DOHH2 (cell line): ENCODE results near the gene TPO.

Source experiments
- EZH2phosphoT487 ChIP-seq: fragments of 200-600 bp; sonication (generic); IDR thresholded peaks from 2 replicates; pipeline ENCODE4 v1.6.1; 2017; ENCODE audit warnings: borderline replicate concordance, mild to moderate bottlenecking, antibody characterized with exemption, low read length, moderate library complexity, mixed read lengths
- TF ChIP-seq, protein P1 (sequence below): fragments of 200-600 bp; sonication (generic); IDR thresholded peaks from one replicate; pipeline ENCODE4 v1.5.1; 2014; ENCODE audit warnings: antibody characterized with exemption, mild to moderate bottlenecking, low read depth, low read length; ENCODE audit not compliant: poor library complexity, severe bottlenecking

- TF ChIP-seq, protein P1, sequence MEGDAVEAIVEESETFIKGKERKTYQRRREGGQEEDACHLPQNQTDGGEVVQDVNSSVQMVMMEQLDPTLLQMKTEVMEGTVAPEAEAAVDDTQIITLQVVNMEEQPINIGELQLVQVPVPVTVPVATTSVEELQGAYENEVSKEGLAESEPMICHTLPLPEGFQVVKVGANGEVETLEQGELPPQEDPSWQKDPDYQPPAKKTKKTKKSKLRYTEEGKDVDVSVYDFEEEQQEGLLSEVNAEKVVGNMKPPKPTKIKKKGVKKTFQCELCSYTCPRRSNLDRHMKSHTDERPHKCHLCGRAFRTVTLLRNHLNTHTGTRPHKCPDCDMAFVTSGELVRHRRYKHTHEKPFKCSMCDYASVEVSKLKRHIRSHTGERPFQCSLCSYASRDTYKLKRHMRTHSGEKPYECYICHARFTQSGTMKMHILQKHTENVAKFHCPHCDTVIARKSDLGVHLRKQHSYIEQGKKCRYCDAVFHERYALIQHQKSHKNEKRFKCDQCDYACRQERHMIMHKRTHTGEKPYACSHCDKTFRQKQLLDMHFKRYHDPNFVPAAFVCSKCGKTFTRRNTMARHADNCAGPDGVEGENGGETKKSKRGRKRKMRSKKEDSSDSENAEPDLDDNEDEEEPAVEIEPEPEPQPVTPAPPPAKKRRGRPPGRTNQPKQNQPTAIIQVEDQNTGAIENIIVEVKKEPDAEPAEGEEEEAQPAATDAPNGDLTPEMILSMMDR, result no peak
- no peak for TF ChIP-seq EZH2phosphoT487
Measured at GRCh38 chr2:1422131-1422530, 8.9 kb downstream of the TPO start.
